GM13977 (cell line): ENCODE measurements around the gene SLC9A1.

Experiments
- DNase-seq: peaks from one replicate; pipeline ENCODE4 v3.0.0; 2012; ENCODE audit warnings: low spot score
- CTCF ChIP-seq: IDR thresholded peaks from 2 replicates; pipeline ENCODE4 v1.5.1; 2012; ENCODE audit warnings: mild to moderate bottlenecking, control low read depth; ENCODE audit not compliant: insufficient read depth; ENCODE audit errors: extremely low read depth, missing control alignments
- in situ Hi-C: fragments of 300-500 bp; cut with MboI; formaldehyde crosslinking; loops from one replicate; pipeline ENCODE4 v1.12.0; 2022; ENCODE audit warnings: low sequenced_read_pairs, low pct_unique_long_range_greater_than_20kb, mixed read lengths, inconsistent platforms; ENCODE audit not compliant: unreplicated experiment

Gene SLC9A1

GRCh38 chr1:27141266-27142003, 13.5 kb downstream of the SLC9A1 start:
- no peak for TF ChIP-seq CTCF
- no peak for DNase-seq
- in situ Hi-C loops = no loop called here

- TF ChIP-seq CTCF = no peak
- no peak for DNase-seq
- in situ Hi-C loops = no loop called here
These were observed 14.9 kb downstream of the SLC9A1 start for GRCh38 chr1:27139980-27140379.

- no peak for DNase-seq
- TF ChIP-seq CTCF = no peak
- in situ Hi-C loops = no loop called here
These were observed 16.0 kb downstream of the SLC9A1 start for GRCh38 chr1:27138927-27139326.

GRCh38 chr1:27138368-27138767, 16.6 kb downstream of the SLC9A1 start:
- in situ Hi-C loops = no loop called here
- DNase-seq = no peak
- TF ChIP-seq CTCF = no peak

GRCh38 chr1:27137544-27138075, 17.3 kb downstream of the SLC9A1 start:
- no peak for TF ChIP-seq CTCF
- in situ Hi-C loops = no loop called here
- DNase-seq = no peak

GRCh38 chr1:27136998-27137542, 17.9 kb downstream of the SLC9A1 start:
- no peak for TF ChIP-seq CTCF
- DNase-seq = peak; percentile 76
- in situ Hi-C loops = no loop called here
